ENCODE results near the gene C1QTNF12. TPM values are rescaled to one million over a fixed set of nuclear protein-coding genes. Genes with fewer than 3 reads are reported as not detected.

Gene C1QTNF12
- total RNA-seq, 1 experiment from 2014 or later: 4.4 TPM

- H3K9me3 Mint-ChIP-seq: no peaks in the 10 kb centered on the region; a peak in 1 of 5 replicates
- Histone ChIP-seq H2BK120ac (ENCODE audit: low read depth, low read length, poor library complexity, severe bottlenecking) (no peak within 1 kb of the TSS), H2BK5ac (ENCODE audit: insufficient read length, low read length) (no peak within 1 kb of the TSS), H3K14ac (ENCODE audit: insufficient read depth, low read length) (peak within 1 kb of the TSS; percentile 82), H2BK20ac (ENCODE audit: low read depth, low read length, poor library complexity, severe bottlenecking) (no peak within 1 kb of the TSS), H3K56ac (ENCODE audit: insufficient read length, low read depth, low read length) (no peak within 1 kb of the TSS), H2BK12ac (ENCODE audit: insufficient read length, low read depth, low read length) (no peak within 1 kb of the TSS), H2AFZ (ENCODE audit: low read length) (no peak within 1 kb of the TSS), H3K4me2 (ENCODE audit: insufficient read depth, insufficient read length, low read length) (peak within 1 kb of the TSS; percentile 59), H3K18ac (ENCODE audit: insufficient read length, low read depth, low read length) (peak within 1 kb of the TSS; percentile 87), H3K9me3 (ENCODE audit: control insufficient read depth, low read depth, low read length) (no peaks in the 10 kb centered on the region), H4K5ac (ENCODE audit: insufficient read length, low read depth, low read length) (no peak within 1 kb of the TSS), H4K20me1 (ENCODE audit: control insufficient read depth, insufficient read depth, insufficient read length) (peaks cover 2% of the 10 kb centered on the region), H3K23me2 (ENCODE audit: insufficient read length, low read depth, low read length, poor library complexity, severe bottlenecking) (peaks cover 14% of the 10 kb centered on the region), H3K23ac (ENCODE audit: insufficient read length, low read depth, low read length) (no peak within 1 kb of the TSS), H3K27me3 (ENCODE audit: insufficient read depth, low read length) (no peaks in the 10 kb centered on the region), H3K79me1 (ENCODE audit: insufficient read depth, low read depth, low read length, poor library complexity, severe bottlenecking) (peaks cover 21% of the 10 kb centered on the region), H2BK15ac (ENCODE audit: low read depth, low read length) (no peak within 1 kb of the TSS), H3T11ph (ENCODE audit: low read length) (no peak within 1 kb of the TSS), H3K4ac (ENCODE audit: low read depth, low read length) (no peak within 1 kb of the TSS), H2AK5ac (ENCODE audit: insufficient read length, low read length) (no peak within 1 kb of the TSS), H3K79me2 (ENCODE audit: insufficient read depth, low read length) (peaks cover 25% of the 10 kb centered on the region; the same call in 1 of the 2 replicates), H4K8ac (replicated peaks; ENCODE audit: insufficient read length, low read depth, low read length) (no peak within 1 kb of the TSS), H3K27ac (ENCODE audit: insufficient read length, low read depth, low read length) (no peak within 1 kb of the TSS), H3K9ac (ENCODE audit: extremely low read depth, insufficient read length, low read length) (peak within 1 kb of the TSS; percentile 77), H4K91ac (ENCODE audit: insufficient read length, low read depth, low read length) (no peak within 1 kb of the TSS), H3K4me1 (ENCODE audit: insufficient read depth, low read length) (peaks cover 5% of the 10 kb centered on the region; the same call in 1 of the 2 replicates)
- TF ChIP-seq CTCF (conservative IDR thresholded peaks at IDR 0.05): no peak
- H3K27me3 Mint-ChIP-seq (ENCODE audit: low read depth): peaks cover 4% of the 10 kb centered on the region; the same call in 1 of the 2 replicates
- H3K36me3 Mint-ChIP-seq (ENCODE audit: insufficient read depth in 1 of 3, low read depth in 3 of 3): peaks cover 11 to 29% (median 24%) of the 10 kb centered on the region in 3 experiments; a peak in 6 of 7 replicates
- peak within 1 kb of the TSS; percentile 85 to 91 for H3K4me3 Mint-ChIP-seq
- peaks cover 28 to 32% of the 10 kb centered on the region in 2 experiments for H3K4me1 Mint-ChIP-seq
- H3K27ac Mint-ChIP-seq: peak within 1 kb of the TSS in 2 of 3 experiments; percentile 35 to 86; a peak in 5 of 7 replicates
- no CpG with 5 or more reads among the region's 105 CpGs for WGBS (ENCODE audit: extremely low coverage, insufficient read length, low lambda C conversion rate)
- DNase-seq: peak; percentile 93
Measured at GRCh38 chr1:1273512-1274298, 27.2 kb upstream of the C1QTNF12 start, which contains the start of gene UBE2J2. UBE2J2 (minus strand) TSS chr1:1273854; CDS start chr1:1267992, 5,862 bp downstream.
